Measurements from ENCODE around the gene DNAH17. TPM values are rescaled to one million over a fixed set of nuclear protein-coding genes. Genes with fewer than 3 reads are reported as not detected.
"Not testable (repeated sequence)": the region's sequence is repeated elsewhere in the genome, so short reads cannot be mapped to it uniquely, and the experiment has no call there.

Gene DNAH17
- total RNA-seq, 1 donor from 2014 or later, result 0.54 TPM

DNA sequence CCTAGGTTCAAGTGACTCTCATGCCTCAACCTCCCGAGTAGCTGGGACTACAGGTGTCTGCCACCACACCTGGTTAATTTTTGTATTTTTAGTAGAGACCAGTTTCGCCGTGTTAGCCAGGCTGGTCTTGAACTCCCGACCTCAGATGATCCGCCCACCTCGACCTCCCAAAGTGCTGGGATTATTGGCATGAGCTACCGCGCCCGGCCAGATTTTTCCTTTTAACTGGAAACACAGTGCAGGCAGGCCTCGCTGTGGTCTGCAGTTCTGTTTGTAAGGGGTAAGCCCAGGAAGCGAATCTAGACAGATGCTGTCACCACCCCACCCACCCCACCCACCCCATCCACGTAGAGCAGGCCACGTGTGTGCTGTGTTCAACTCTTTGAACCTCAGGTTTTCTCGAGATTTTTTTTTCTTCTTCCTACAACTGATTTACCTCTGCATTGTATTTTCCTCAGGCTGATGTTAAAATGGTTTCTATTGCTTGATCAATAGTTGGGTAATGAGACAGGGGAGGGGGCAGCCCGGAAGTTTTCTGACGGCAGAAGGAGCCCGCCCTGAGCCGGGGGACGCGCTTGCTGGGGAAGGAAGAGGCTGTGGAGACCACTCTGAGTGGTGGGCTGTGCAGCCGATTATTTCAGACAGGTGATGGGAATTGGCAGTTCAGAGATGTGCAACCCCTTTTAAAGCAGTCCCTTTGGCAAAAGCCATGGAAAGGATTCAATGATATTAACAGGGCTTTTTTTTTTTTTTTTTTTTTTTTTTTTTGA is 72.9 kb downstream of the DNAH17 start:
- Mint-ChIP-seq H3K27me3 (ENCODE audit: unreplicated experiment) (no peaks in the 10 kb centered on the region), H3K27ac (ENCODE audit: unreplicated experiment) (no peak overlapping the region), H3K36me3 (ENCODE audit: unreplicated experiment) (no peaks in the 10 kb centered on the region), H3K4me3 (ENCODE audit: unreplicated experiment) (no peak overlapping the region), H3K4me1 (ENCODE audit: unreplicated experiment) (no peaks in the 10 kb centered on the region), H3K9me3 (ENCODE audit: unreplicated experiment) (no peaks in the 10 kb centered on the region)
- no peak for DNase-seq (ENCODE audit: extremely low spot score, unreplicated experiment)
- TF ChIP-seq, protein P1, sequence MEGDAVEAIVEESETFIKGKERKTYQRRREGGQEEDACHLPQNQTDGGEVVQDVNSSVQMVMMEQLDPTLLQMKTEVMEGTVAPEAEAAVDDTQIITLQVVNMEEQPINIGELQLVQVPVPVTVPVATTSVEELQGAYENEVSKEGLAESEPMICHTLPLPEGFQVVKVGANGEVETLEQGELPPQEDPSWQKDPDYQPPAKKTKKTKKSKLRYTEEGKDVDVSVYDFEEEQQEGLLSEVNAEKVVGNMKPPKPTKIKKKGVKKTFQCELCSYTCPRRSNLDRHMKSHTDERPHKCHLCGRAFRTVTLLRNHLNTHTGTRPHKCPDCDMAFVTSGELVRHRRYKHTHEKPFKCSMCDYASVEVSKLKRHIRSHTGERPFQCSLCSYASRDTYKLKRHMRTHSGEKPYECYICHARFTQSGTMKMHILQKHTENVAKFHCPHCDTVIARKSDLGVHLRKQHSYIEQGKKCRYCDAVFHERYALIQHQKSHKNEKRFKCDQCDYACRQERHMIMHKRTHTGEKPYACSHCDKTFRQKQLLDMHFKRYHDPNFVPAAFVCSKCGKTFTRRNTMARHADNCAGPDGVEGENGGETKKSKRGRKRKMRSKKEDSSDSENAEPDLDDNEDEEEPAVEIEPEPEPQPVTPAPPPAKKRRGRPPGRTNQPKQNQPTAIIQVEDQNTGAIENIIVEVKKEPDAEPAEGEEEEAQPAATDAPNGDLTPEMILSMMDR (IDR thresholded peaks at IDR 0.05), result no peak

DNA sequence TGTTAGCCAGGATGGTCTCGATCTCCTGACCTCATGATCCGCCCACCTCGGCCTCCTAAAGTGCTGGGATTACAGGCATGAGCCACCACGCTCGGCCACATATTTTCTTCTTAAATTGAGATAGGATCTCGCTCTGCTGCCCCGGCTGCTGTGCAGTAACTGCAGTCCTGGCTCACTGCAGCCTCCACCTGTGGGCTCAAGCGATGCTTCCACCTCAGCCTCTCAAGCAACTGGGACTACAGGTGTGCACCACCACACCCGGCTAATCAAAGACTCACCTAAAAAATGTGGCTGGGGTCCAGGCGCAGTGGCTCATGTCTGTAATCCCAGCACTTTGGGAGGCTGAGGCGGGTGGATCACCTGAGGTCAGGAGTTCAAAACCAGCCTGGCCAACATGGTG is 73.8 kb downstream of the DNAH17 start:
- not testable (repeated sequence) for H3K9me3 Mint-ChIP-seq (ENCODE audit: unreplicated experiment); DNase-seq (ENCODE audit: extremely low spot score, unreplicated experiment); H3K4me1 Mint-ChIP-seq (ENCODE audit: unreplicated experiment); H3K4me3 Mint-ChIP-seq (ENCODE audit: unreplicated experiment); H3K27ac Mint-ChIP-seq (ENCODE audit: unreplicated experiment); H3K27me3 Mint-ChIP-seq (ENCODE audit: unreplicated experiment); H3K36me3 Mint-ChIP-seq (ENCODE audit: unreplicated experiment)

DNA sequence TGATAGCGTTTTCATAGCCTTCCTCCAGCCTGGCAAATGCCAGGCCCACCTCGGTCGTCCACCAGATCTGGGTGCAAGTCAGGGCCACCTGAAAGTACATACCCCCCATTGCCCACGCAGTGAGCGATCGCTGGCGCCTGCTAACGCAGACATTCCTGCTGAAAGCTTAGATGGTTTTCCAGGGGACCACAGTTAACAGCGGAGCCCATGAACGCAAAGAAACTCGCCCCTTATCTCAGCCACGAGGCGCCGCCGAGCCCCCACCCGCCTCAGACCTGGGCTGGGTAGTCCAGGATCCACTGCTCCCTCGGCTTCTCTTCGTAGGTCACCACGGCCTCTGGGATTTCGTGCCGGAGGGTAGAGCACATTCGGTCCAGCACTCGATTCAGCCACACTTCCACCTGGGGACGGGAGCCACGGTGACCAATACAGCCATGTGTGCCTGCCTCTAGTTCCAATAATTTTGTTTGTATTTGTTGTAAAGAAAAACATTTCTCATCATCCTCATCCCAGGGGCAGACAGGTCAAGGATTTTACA is 74.5 kb downstream of the DNAH17 start:
- Mint-ChIP-seq H3K36me3 (ENCODE audit: unreplicated experiment) (no peaks in the 10 kb centered on the region), H3K9me3 (ENCODE audit: unreplicated experiment) (no peaks in the 10 kb centered on the region), H3K4me1 (ENCODE audit: unreplicated experiment) (peaks cover 5% of the 10 kb centered on the region), H3K4me3 (ENCODE audit: unreplicated experiment) (no peak overlapping the region), H3K27me3 (ENCODE audit: unreplicated experiment) (no peaks in the 10 kb centered on the region), H3K27ac (ENCODE audit: unreplicated experiment) (no peak overlapping the region)
- no peak for DNase-seq (ENCODE audit: extremely low spot score, unreplicated experiment)
- TF ChIP-seq, protein P1 (IDR thresholded peaks at IDR 0.05), result no peak

DNA sequence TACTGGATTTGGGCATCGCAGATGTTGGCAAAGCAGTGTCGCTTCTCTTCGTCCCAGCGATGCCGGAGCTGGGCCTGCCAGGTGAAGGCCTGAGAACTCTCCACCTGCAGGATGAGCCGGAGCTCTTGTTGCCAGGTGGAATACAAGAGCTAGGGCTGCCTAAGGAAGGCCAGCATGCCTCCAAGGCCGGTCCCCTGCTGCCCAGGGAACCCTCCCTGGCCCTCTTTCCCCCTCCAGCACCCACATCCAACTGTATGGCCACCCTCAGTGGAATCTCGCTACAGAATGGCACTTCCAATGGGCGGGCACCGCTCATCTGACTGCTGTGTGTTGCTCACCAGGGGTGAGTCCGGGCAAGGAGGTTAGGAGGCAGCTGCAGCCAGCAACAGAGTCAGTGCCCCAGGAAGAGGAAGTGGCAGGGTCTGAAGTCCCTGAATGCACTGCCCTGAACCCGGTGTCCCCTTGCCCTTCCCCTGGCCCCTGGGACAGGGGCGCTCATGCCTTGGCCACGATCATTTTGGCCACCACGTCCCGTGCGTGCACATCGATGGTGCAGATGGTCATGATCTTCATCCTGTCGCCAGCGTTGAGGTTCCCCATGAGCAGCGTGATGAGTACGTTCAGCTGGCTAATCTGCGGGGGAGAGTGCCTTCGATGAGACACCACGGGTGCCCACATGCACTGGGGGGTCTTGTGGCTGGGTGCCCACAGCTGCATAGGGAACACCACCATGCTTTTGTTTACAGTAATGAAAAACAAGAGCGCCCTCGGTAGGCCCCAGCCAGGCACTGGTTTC is 75.8 kb downstream of the DNAH17 start:
- Mint-ChIP-seq H3K9me3 (ENCODE audit: unreplicated experiment) (no peaks in the 10 kb centered on the region), H3K36me3 (ENCODE audit: unreplicated experiment) (no peaks in the 10 kb centered on the region), H3K27me3 (ENCODE audit: unreplicated experiment) (no peaks in the 10 kb centered on the region), H3K27ac (ENCODE audit: unreplicated experiment) (no peak overlapping the region), H3K4me1 (ENCODE audit: unreplicated experiment) (peaks cover 10% of the 10 kb centered on the region), H3K4me3 (ENCODE audit: unreplicated experiment) (no peak overlapping the region)
- DNase-seq (ENCODE audit: extremely low spot score, unreplicated experiment), result no peak
- TF ChIP-seq, protein P1 (IDR thresholded peaks at IDR 0.05), result no peak

DNA sequence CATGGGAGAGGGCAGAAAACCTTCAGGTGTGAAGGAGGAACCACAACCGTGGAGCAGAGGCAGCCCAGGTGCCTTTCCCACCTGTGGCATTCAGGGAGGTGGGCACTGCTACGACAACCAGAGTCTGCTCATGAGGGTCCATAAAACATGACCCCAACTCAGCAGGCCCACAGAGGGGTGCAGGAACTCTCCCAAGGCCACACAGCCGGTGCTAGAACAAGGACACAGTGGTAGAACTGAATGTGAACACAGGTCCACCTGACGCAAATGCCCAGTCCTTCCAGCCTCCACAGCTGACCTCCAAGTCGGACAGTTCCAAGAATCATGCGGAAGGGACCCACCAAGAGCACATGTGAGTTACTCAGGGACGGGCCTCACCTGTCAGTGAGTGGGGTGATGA is 76.4 kb downstream of the DNAH17 start:
- TF ChIP-seq, protein P1 (IDR thresholded peaks at IDR 0.05), result no peak
- Mint-ChIP-seq H3K36me3 (ENCODE audit: unreplicated experiment) (no peaks in the 10 kb centered on the region), H3K4me3 (ENCODE audit: unreplicated experiment) (no peak overlapping the region), H3K27me3 (ENCODE audit: unreplicated experiment) (no peaks in the 10 kb centered on the region), H3K4me1 (ENCODE audit: unreplicated experiment) (peaks cover 10% of the 10 kb centered on the region), H3K9me3 (ENCODE audit: unreplicated experiment) (no peaks in the 10 kb centered on the region), H3K27ac (ENCODE audit: unreplicated experiment) (no peak overlapping the region)
- no peak for DNase-seq (ENCODE audit: extremely low spot score, unreplicated experiment)

Measured in osteocyte (in vitro differentiated cells).